Neural progenitor cell (in vitro differentiated cells): Measurements from ENCODE around the gene ATOH7. TPM values are rescaled to one million over a fixed set of nuclear protein-coding genes. Genes with fewer than 3 reads are reported as not detected.
A peak's percentile ranks its signal among the peaks of the same experiment; 100 is the strongest.

Experiments used
- DNase-seq: peaks from one replicate; pipeline ENCODE4 v3.0.0-alpha.2; 2016; ENCODE audit warnings: low spot score
- H2AFZ ChIP-seq: fragments of 200-600 bp; sonication (generic); replicated peaks from 2 replicates; pipeline ENCODE4 v1.6.1; 2016; ENCODE audit warnings: antibody characterized with exemption
- H3F3A ChIP-seq: fragments of 200-600 bp; sonication (generic); 2 replicates; pipeline ENCODE4 v1.6.1; 2016; ENCODE audit warnings: antibody characterized with exemption, low read depth
- H3K27ac ChIP-seq: fragments of 200-600 bp; sonication (generic); 2 replicates; pipeline ENCODE4 v1.5.1; 2016; ENCODE audit warnings: mild to moderate bottlenecking
- H3K27me3 ChIP-seq: fragments of 200-600 bp; sonication (generic); 2 replicates; pipeline ENCODE4 v1.6.1; 2016; ENCODE audit warnings: mild to moderate bottlenecking, moderate library complexity
- H3K36me3 ChIP-seq: fragments of 200-600 bp; sonication (generic); 2 replicates; pipeline ENCODE4 v1.5.1; 2016
- H3K4me1 ChIP-seq: fragments of 200-600 bp; sonication (generic); 2 replicates; pipeline ENCODE4 v1.6.1; 2016; ENCODE audit warnings: mixed run types
- H3K4me2 ChIP-seq: fragments of 200-600 bp; sonication (generic); 2 replicates; pipeline ENCODE4 v1.6.1; 2016
- H3K4me3 ChIP-seq: fragments of 200-600 bp; sonication (generic); 2 replicates; pipeline ENCODE4 v1.5.1; 2016
- H3K79me2 ChIP-seq: fragments of 200-600 bp; sonication (generic); 2 replicates; pipeline ENCODE4 v1.6.1; 2016; ENCODE audit warnings: low read depth
- H3K9ac ChIP-seq: fragments of 200-600 bp; sonication (generic); 2 replicates; pipeline ENCODE4 v1.6.1; 2016
- H3K9me3 ChIP-seq: fragments of 200-600 bp; sonication (generic); 2 replicates; pipeline ENCODE4 v1.5.1; 2016; ENCODE audit warnings: low read depth
- H4K20me1 ChIP-seq: fragments of 200-600 bp; sonication (generic); 2 replicates; pipeline ENCODE4 v1.6.1; 2016; ENCODE audit warnings: low read depth
- H3K27ac Mint-ChIP-seq: 3 replicates; pipeline ENCODE4 v1.8.0; 2021; ENCODE audit warnings: mixed read lengths
- H3K27me3 Mint-ChIP-seq: 2 replicates; pipeline ENCODE4 v1.8.0; 2022; ENCODE audit warnings: low read depth, mild to moderate bottlenecking, inconsistent platforms, moderate library complexity, mixed read lengths; ENCODE audit not compliant: insufficient read depth
- H3K36me3 Mint-ChIP-seq: 3 replicates; pipeline ENCODE4 v1.8.0; 2021; ENCODE audit warnings: mixed read lengths
- H3K4me1 Mint-ChIP-seq: 3 replicates; pipeline ENCODE4 v1.8.0; 2021; ENCODE audit warnings: mixed read lengths
- H3K4me3 Mint-ChIP-seq: 3 replicates; pipeline ENCODE4 v1.8.0; 2021; ENCODE audit warnings: mild to moderate bottlenecking, moderate library complexity, mixed read lengths
- H3K9me3 Mint-ChIP-seq: 3 replicates; pipeline ENCODE4 v1.8.0; 2020; ENCODE audit warnings: mixed read lengths
- CTCF ChIP-seq: fragments of 200-600 bp; sonication (generic); IDR thresholded peaks from 2 replicates; pipeline ENCODE4 v1.5.1; 2017; ENCODE audit warnings: antibody characterized with exemption, mild to moderate bottlenecking
- EZH2 ChIP-seq: fragments of 200-600 bp; sonication (generic); IDR thresholded peaks from 2 replicates; pipeline ENCODE4 v1.6.1; 2017; ENCODE audit warnings: antibody characterized with exemption, mild to moderate bottlenecking, moderate library complexity
- EZH2phosphoT487 ChIP-seq: fragments of 200-600 bp; sonication (generic); IDR thresholded peaks from 2 replicates; pipeline ENCODE4 v1.6.1; 2017; ENCODE audit warnings: antibody characterized with exemption
- total RNA-seq: library from RNA; depleted of rRNA; stranded (reverse); fragments of >200 nt; gene quantifications from 2 replicates; pipeline ENCODE4 v1.2.3, GENCODE V29; 2015; ENCODE audit warnings: low replicate concordance

ATOH7 gene
- total RNA-seq, 1 donor from 2014 or later, result not detected

- DNase-seq, result no peak
- Histone ChIP-seq H2AFZ (peak overlapping the region; percentile 39), H3K4me2 (no peak overlapping the region), H3K9ac (no peak overlapping the region), H3K79me2 (no peaks in the 10 kb centered on the region), H3F3A (no peaks in the 10 kb centered on the region), H3K36me3 (no peaks in the 10 kb centered on the region), H3K9me3 (no peaks in the 10 kb centered on the region), H3K4me1 (no peaks in the 10 kb centered on the region), H4K20me1 (no peaks in the 10 kb centered on the region), H3K4me3 (no peak overlapping the region), H3K27me3 (no peaks in the 10 kb centered on the region), H3K27ac (no peak overlapping the region)
- Mint-ChIP-seq H3K9me3 (no peaks in the 10 kb centered on the region), H3K27me3 (no peaks in the 10 kb centered on the region), H3K36me3 (no peaks in the 10 kb centered on the region), H3K4me1 (no peaks in the 10 kb centered on the region), H3K27ac (no peak overlapping the region), H3K4me3 (no peak overlapping the region)
- TF ChIP-seq EZH2 (no peak), CTCF (no peak), EZH2phosphoT487 (no peak)
These were observed 9.5 kb downstream of the ATOH7 start for GRCh38 chr10:68222391-68222790.

DNA sequence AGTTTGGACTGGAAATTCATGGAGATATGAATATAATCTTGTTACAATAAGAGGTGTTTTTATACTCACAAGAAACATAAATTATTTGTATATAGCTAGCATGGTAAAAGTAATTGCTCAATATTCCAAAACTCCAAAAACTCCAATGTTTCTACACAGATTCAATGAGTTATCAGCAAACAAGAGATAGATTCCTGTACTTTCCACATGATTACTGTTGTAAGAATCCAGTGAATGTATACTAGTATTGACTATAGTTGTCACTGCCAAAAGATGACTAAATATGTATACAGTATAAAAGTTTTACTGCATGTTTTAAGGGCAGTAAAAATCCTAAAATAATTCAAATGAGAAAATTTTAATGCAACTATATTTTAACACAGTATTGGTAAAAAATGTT, 10.7 kb downstream of the ATOH7 start:
- Histone ChIP-seq H3K27me3 (no peaks in the 10 kb centered on the region), H3K36me3 (no peaks in the 10 kb centered on the region), H3K4me3 (no peak overlapping the region), H3K9ac (no peak overlapping the region), H2AFZ (no peak overlapping the region), H3K4me1 (no peaks in the 10 kb centered on the region), H3F3A (no peaks in the 10 kb centered on the region), H4K20me1 (no peaks in the 10 kb centered on the region), H3K79me2 (no peaks in the 10 kb centered on the region), H3K4me2 (no peak overlapping the region), H3K9me3 (no peaks in the 10 kb centered on the region), H3K27ac (no peak overlapping the region)
- H3K4me1 Mint-ChIP-seq, result peaks cover 4% of the 10 kb centered on the region
- H3K27ac Mint-ChIP-seq, result no peak overlapping the region
- no peak for DNase-seq
- no peaks in the 10 kb centered on the region for H3K36me3 Mint-ChIP-seq
- H3K4me3 Mint-ChIP-seq, result no peak overlapping the region
- no peaks in the 10 kb centered on the region for H3K9me3 Mint-ChIP-seq
- TF ChIP-seq EZH2phosphoT487 (no peak), CTCF (no peak), EZH2 (no peak)
- peaks cover 3% of the 10 kb centered on the region for H3K27me3 Mint-ChIP-seq

DNA sequence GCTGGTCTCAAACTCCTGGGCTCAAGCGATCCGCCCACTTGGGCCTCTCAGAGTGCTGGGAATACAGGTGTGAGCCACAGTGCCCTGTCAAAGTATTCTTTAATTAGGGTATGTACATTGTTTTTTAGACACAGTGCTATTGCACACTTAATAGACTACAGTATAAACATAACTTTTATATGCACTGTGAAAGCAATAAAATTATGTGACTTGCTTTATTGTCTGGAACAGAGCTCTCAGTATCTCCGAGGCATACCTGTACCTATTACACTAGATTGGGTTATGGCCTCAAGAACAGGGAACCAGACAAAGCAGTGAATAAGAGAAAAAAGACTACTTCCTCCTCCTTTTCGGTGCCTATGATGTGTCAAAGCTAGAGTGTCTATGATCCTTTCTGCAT, 13.1 kb downstream of the ATOH7 start:
- Mint-ChIP-seq H3K27me3 (peaks cover 9% of the 10 kb centered on the region), H3K9me3 (peaks cover 2% of the 10 kb centered on the region), H3K4me1 (peaks cover 18% of the 10 kb centered on the region), H3K27ac (peak overlapping the region; percentile 1), H3K4me3 (no peak overlapping the region), H3K36me3 (no peaks in the 10 kb centered on the region)
- H3F3A ChIP-seq, result no peaks in the 10 kb centered on the region
- no peaks in the 10 kb centered on the region for H3K4me1 ChIP-seq
- no peaks in the 10 kb centered on the region for H3K79me2 ChIP-seq
- no peaks in the 10 kb centered on the region for H3K27me3 ChIP-seq
- H3K4me3 ChIP-seq, result no peak overlapping the region
- H3K4me2 ChIP-seq, result no peak overlapping the region
- no peak overlapping the region for H3K9ac ChIP-seq
- DNase-seq, result no peak
- no peak overlapping the region for H2AFZ ChIP-seq
- no peaks in the 10 kb centered on the region for H3K36me3 ChIP-seq
- no peaks in the 10 kb centered on the region for H4K20me1 ChIP-seq
- no peaks in the 10 kb centered on the region for H3K9me3 ChIP-seq
- no peak overlapping the region for H3K27ac ChIP-seq
- TF ChIP-seq EZH2phosphoT487 (no peak), EZH2 (no peak), CTCF (no peak)
